GM19452 (cell line): Measurements from ENCODE around the gene PTPRC.
A peak's percentile ranks its signal among the peaks of the same experiment; 100 is the strongest.
"Not testable (repeated sequence)": the region's sequence is repeated elsewhere in the genome, so short reads cannot be mapped to it uniquely, and the experiment has no call there.

Experiments
- ATAC-seq: cut with Tn5 transposase; IDR thresholded peaks from one replicate; pipeline ENCODE4 v1.9.1; 2021; ENCODE audit not compliant: unreplicated experiment

The PTPRC gene, protein sequence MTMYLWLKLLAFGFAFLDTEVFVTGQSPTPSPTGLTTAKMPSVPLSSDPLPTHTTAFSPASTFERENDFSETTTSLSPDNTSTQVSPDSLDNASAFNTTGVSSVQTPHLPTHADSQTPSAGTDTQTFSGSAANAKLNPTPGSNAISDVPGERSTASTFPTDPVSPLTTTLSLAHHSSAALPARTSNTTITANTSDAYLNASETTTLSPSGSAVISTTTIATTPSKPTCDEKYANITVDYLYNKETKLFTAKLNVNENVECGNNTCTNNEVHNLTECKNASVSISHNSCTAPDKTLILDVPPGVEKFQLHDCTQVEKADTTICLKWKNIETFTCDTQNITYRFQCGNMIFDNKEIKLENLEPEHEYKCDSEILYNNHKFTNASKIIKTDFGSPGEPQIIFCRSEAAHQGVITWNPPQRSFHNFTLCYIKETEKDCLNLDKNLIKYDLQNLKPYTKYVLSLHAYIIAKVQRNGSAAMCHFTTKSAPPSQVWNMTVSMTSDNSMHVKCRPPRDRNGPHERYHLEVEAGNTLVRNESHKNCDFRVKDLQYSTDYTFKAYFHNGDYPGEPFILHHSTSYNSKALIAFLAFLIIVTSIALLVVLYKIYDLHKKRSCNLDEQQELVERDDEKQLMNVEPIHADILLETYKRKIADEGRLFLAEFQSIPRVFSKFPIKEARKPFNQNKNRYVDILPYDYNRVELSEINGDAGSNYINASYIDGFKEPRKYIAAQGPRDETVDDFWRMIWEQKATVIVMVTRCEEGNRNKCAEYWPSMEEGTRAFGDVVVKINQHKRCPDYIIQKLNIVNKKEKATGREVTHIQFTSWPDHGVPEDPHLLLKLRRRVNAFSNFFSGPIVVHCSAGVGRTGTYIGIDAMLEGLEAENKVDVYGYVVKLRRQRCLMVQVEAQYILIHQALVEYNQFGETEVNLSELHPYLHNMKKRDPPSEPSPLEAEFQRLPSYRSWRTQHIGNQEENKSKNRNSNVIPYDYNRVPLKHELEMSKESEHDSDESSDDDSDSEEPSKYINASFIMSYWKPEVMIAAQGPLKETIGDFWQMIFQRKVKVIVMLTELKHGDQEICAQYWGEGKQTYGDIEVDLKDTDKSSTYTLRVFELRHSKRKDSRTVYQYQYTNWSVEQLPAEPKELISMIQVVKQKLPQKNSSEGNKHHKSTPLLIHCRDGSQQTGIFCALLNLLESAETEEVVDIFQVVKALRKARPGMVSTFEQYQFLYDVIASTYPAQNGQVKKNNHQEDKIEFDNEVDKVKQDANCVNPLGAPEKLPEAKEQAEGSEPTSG (N-terminal part only)

DNA sequence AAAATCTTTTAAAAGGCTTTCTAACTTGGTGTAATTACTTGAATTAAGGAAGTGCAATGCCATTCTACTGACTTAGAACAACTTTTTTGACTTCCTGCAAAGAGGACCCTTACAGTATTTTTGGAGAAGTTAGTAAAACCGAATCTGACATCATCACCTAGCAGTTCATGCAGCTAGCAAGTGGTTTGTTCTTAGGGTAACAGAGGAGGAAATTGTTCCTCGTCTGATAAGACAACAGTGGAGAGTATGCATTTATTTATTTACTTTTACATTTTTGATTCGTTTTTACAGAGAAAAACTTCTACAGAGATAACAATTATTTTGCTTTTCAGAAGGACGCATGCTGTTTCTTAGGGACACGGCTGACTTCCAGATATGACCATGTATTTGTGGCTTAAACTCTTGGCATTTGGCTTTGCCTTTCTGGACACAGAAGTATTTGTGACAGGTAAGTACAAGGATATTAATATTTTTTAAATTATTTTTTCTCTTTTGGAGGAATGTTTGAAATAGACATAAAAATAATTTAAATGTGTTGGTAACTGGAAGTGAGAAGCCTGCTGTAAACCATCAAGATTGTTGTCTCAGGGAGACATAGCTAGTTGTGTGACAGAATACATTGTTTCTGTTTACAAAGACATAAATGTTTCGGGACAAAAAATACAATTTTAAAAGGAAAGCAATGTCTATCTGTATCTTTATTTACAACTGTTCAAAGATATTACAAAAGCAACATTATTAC is at the start of gene PTPRC:
Gene PTPRC, plus strand, starts transcription at position 147 of the 742 bp plus-strand sequence. Its CDS starts 229 bp downstream, at position 376.
- peak; percentile 74 for ATAC-seq

DNA sequence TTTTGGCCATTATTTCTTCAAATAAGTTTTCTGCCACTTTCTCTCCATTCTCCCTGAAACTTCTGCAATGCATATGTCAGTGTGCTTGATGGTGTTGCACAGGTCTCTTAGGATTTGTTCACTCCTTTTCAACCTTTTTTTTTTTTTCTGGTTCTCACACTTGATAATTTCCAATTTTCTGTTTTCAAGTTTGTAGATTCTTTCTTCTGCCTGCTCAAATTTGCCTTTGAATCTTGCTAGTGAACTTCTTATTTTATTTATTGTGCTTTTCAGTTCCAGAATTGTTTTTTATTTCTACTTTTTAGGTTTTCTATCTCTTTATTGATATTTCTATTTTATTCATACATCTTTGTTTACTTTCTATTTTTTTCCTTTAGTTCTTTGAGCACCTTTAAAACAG is 48.4 kb upstream of the PTPRC start:
- no peak for ATAC-seq

DNA sequence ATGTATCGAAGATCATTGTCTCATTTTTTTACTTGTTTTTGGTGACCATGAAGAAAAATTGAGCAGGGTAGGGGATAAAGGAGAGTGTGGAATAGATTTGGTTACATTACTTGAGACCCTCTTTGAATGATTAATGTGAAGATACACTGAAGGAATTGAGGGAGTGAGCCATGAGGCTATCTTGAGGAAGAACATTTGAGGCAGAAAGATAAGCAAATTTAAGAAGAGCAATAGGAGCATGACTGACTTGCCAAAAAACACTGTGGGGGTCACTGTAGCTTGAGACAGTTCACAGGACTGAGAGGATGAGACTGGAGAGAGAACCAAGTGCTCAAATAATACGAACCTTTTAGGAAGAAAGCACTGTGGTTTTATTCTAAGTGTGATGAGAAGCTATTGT is 43.1 kb upstream of the PTPRC start:
- ATAC-seq, result no peak

DNA sequence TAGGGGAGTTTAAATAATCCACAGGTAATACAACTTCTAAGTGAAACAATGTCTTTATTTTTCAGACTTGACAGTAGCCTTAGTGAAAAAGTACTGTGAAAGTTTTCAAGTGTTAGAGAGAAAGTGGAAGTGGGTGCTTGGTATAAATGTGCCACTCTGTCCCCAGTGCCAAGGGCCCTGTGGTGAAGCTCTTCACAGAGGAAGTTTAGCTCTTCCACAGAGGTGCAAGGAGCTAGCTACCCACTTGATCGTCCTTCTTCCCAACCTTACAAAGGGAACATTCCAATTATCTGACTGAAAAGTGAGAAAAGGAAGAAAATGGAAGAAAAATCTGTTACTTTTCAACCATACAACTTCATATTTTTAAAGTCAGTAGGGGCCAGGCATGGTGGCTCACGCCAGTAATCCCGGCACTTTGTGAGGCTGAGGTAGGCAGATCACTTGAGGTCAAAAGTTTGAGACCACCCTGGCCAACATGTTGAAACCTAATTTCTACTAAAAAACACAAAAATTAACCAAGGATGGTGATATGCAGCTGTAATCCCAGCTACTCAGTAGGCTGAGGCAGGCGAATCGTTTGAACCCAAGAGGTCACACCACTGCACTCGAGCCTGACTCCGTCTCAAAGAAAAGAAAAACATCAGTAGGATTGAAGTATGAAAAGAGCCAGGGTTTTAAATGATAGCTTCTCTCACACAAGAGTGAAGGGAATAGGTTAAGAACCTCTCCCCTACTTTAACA is 41.0 kb upstream of the PTPRC start:
- peak; percentile 37 for ATAC-seq

DNA sequence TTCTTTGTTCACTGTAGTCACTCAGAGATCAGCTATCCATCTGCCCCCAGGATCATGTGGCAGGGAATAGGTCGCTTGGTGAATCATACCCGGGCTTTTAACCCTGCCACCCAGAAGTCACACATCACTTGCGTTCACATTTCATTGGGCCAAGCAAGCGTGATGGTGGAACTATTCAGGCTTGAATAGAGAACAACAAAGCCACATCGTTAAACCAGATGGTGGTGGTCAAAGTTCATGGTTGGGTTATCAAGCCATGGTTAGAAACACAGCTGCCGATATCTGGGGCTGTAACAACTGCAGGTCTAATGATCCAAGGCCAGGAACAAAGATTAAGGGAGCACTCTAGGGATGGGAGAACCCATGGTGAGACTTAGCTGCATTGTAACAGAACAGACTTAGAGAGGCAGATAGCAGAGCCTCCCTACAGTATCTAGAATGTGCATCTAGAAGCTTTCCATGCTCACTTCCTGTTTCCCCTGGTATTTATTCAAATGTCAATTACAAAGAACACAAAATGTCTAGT is 40.0 kb upstream of the PTPRC start:
- ATAC-seq, result peak; percentile 85

DNA sequence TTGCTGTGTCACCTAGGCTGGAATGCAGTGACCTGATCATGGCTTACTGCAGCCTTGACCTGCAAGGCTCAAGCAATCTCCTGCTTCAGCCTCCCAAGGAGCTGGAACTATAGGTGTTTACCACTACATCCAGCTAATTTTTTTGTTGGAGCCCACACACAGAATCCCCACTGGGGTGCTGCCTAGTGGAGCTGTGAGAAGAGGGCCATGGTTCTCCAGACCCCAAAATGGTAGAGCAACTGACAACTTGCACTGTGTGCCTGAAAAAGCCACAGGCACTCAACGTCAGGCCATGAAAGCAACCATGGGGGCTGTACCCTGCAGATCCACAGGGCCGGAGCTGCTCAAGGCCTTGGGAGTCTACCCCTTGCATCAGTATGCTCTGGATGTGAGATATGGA is 39.1 kb upstream of the PTPRC start:
- no peak for ATAC-seq

DNA sequence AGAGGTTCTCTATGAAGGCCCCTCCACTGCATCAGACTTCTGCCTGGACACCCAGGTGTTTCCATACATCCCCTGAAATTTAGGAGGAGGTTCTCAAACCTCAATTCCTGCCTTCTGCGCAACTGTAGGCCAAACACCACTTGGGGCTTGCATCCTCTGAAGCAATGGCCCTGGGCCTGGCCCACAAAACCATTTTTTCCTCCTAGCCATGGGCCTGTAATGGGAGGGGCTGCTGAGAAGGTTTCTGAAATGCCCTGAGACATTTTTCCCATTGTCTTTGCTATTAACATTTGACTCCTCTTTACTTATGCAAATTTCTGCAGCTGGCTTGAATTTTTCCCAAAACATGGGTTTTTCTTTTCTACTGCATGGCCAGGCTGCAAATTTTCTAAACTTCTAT is 37.9 kb upstream of the PTPRC start:
- no peak for ATAC-seq

DNA sequence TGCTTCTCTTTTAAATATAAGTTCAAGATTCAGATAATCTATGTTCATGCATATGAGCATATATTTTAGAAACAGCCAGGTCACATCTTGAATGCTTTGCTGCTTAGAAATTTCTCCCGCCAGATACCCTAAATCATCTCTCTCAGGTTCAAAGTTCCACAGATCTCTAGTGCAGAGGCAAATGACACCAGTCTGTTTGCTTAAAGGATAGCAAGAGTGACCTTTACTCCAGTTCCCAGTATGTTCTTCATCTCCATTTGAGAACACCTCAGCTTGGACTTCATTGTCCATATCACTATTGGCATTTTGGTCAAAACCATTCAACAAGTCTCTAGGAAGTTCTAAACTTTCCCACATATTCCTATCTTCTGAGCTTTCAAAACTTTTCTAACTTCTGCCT is 37.5 kb upstream of the PTPRC start:
- not testable (repeated sequence) for ATAC-seq

DNA sequence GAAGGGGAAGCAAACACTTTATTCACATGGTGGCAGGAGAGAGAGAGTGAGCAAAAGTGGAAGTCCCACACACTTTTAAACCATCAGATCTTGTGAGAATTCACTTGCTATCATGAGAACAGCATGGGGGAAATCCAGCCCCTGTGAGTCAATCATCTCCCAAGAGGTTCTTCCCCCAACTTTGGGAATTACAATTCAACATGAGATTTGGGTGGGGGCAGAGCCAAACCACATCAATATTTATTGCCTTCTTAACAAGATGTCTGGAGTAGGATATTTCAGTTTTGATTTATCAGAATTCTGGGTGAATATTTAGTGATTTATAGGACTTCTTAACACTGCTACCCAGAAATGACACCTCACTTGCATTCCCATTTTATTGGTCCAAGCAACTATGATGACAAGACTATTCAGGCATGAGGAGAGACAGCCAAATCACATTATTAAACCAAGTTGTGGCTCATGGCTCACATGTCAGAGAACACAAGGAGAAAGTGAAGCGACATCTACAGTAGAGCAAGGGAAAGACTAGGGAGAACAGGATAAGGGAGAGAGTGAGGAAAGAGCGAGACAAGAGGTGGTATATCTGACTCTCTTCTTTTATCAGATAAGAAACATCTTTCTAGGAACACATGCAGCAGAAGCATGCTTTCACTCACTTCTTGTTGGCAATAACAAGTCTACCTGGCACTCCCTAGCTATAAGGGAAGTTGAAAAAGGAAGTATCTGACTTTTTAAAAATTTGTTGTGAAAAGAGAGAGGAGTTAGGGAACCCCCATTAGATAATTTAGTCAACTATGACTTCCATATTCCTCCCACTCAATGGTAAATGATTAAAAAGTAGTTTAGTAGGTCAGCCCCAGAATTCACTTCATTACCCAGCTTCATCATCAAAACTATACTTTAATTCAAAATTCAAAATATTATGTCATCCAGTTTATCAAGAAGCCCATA is 36.6 kb upstream of the PTPRC start:
- no peak for ATAC-seq

DNA sequence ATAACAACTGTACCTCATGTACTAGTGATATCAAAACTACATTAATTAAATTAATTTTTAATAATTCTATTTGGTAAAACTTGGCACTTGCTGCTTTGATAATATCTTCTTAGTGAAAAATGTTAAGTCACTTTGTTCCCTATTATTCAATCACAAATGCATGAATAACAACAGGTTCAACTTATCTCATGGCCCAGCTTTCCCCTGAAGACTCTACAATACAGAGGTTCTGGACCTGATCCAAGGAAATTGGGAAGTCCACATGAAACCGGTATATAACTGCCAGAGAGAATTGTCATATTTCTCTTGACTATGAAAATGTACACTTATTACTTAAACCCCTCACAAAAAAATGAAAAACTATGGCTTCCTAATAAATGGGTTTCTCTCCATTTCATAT is 33.9 kb upstream of the PTPRC start:
- ATAC-seq, result no peak

DNA sequence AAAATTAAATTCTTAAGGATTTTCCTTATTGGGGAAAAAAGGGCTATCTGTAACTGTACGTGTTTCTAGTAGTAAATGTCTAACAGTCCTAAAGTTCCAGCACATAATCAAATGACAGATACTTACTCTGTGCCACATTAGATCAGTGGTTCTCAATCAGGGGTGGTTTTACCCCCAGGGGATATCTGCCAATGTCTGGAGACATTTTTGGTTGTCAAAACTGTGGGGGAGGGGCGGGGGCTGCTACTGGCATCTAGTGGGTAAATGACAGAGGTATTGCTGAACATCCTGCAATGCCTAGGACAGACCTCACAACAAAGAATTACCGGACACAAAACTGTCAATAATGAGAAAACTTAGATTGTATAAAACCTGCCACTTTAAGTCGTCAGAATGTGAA is 33.4 kb upstream of the PTPRC start:
- no peak for ATAC-seq

DNA sequence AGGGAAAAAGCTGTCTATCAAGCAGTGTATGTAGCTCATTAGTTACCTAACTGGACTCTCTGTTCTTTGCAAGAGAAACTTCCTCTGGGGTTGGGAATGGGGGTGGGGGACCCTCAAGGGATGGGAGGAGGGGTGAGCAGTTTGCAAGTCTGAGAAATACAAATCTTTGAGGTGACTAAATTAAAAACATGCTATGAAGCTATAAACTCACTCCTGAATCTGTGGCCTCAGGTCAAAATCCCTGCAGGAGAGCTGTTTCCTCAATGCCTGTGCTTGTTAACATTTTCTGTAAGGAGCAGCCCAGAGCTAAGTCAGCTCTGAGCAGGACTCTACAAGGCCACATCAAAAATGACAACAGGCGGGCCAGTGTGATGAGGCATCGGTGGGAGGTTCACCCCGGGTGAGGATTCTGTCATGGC is 32.8 kb upstream of the PTPRC start:
- no peak for ATAC-seq

DNA sequence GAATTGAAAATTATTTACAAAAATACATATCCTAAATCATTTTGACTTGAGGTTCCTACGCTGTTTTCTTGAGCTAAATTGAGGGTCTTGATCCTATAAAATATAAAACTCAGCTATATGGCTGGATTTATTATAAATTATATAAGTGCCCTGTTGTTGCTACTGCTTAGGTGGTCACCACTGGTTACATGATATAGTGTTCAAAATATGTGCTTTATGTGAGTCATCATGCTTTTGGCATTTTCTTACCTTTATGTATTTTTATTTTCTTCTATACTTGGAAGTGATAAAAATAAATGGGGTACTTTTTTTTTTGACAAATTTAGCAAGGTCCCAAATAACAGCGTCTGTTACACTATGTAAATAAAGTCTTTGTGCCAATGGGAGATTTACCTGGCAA is 31.1 kb upstream of the PTPRC start:
- ATAC-seq, result no peak

DNA sequence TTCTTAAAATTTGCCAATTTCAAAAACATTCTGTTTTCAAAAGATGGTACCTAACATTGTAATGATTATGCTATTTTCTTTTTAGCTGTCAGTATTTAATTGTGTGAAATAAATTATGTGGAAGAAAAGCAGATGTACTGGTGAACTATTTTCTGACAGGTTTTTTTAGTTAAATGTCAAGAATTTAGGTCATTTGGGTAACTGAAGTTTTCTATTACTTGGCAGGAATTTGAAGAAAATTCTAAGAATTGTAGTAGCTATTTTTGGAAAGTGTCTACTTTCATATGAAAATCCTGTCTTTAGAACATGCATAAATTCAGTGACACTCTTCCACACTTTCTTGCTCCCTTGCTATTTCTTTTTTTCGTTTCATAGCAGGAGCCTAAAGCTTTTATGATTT is 28.5 kb upstream of the PTPRC start:
- ATAC-seq, result no peak

DNA sequence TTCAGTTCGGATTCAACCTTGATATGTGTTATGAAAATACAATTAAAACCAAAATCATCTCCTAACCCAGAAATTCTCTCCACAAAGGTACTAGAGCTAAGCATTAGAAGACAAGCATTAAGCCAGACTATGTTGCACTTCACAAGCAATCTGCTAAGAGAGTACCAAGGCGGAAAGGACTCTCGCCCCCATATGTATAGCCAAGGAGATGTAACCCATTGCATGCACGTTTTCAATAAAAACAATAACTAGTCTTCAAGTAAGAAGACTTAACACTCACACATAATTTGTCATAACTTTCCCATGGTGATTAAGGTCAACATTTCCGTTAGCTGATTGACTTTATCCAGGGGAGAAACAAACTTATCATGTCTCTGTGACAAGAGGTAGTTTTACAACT is 27.6 kb upstream of the PTPRC start:
- no peak for ATAC-seq

DNA sequence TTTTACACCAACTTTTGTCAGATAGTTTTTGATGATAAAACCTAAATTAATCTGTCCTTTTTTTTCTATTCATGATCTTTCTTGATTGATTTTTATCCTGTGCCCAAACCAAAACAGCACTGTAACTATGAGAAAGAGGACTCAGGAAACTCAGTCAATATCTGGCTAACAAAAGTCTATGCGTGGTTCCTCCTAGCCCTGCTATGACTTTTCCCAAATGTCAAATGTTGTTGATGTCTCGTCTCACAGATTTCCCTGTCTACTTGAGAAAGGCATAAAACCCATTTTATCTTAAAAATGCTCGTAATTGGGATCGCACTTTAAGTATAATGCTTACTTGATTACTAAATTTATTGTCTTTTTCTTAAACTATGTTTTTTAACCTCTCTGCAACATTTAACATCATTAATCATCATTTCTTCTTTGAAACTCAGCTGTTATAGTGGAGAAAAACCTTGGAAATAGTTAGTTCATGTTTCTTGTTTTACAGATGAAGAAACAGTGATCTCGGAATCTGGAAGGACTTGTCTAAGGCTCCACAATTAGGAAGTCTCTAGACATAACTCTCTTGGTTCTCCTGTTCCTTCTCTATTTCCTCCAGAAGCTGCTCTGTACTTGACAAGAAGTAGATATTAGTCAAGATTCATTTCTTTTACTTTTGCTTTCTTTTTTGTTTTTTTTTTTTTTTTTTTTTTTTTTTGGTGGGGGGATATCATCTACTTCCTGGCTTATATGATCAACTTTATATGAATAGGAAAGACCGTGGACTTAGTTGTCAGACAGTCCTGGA is 26.2 kb upstream of the PTPRC start:
- ATAC-seq, result peak; percentile 54

DNA sequence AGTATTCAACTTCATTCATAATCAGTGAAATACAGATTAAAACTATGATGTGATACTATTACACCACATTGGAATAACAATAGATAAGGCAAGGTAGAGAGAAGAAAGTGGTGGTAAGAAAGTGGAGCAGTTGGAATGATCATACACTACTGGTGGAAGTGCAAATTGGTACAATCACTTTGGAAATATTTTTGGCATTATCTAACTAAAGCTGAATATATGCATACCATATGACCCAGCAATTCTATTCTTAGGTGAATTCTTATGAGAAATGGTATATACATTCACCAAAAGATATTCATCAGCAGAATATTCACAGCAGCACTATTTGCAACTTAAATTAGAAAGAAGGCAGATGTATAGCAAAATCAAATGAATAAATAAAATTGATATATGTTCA is 21.4 kb upstream of the PTPRC start:
- ATAC-seq, result no peak
